Prostate gland (tissue), 2 donors: ENCODE measurements around the gene LHFPL3. TPM values are rescaled to one million over a fixed set of nuclear protein-coding genes. Genes with fewer than 3 reads are reported as not detected.

ENCODE experiments used
- DNase-seq: peaks from one replicate; pipeline ENCODE4 v3.0.0-alpha.2; 2019; ENCODE audit warnings: low spot score
- H3K27ac ChIP-seq, 2 donors: fragments of 200-600 bp; sonication (generic); 2 replicates each; pipeline ENCODE4 v1.5.1; 2017 to 2019
- H3K27me3 ChIP-seq: fragments of 200-600 bp; sonication (generic); replicated peaks from 2 replicates; pipeline ENCODE4 v1.5.1; 2019; ENCODE audit not compliant: insufficient read depth
- H3K36me3 ChIP-seq, 2 donors: fragments of 200-600 bp; sonication (generic); 1 replicate in 1 of 2; 2 replicates in 1 of 2; pipeline versions ENCODE4 v1.5.1 to v1.8.1; 2017 to 2019
- H3K4me1 ChIP-seq: fragments of 200-600 bp; sonication (generic); replicated peaks from 2 replicates; pipeline ENCODE4 v1.5.1; 2019
- H3K4me3 ChIP-seq, 2 donors: fragments of 200-600 bp; sonication (generic); 2 replicates each; pipeline ENCODE4 v1.5.1; 2017 to 2019
- H3K9me3 ChIP-seq: fragments of 200-600 bp; sonication (generic); 2 replicates; pipeline ENCODE4 v1.5.1; 2017
- CTCF ChIP-seq, 4 experiments: fragments of 200-600 bp in 2 of 4; fragments of 450-650 bp in 2 of 4; sonication (generic) in 2 of 4; IDR thresholded peaks; 1 replicate in 3 of 4; 2 replicates in 1 of 4; pipeline ENCODE4 v1.5.1; 2016 to 2019; ENCODE audit warnings: antibody characterized with exemption in 4 of 4, mild to moderate bottlenecking in 2 of 4, moderate library complexity in 2 of 4
- POLR2A ChIP-seq: fragments of 450-650 bp; IDR thresholded peaks from one replicate; pipeline ENCODE4 v1.6.1; 2016; ENCODE audit warnings: antibody characterized with exemption, mild to moderate bottlenecking
- POLR2AphosphoS5 ChIP-seq: sonication (generic); formaldehyde crosslinking; IDR thresholded peaks from one replicate; pipeline ENCODE4 v1.6.1; 2017; ENCODE audit warnings: antibody characterized with exemption
- WGBS: methylation state at CpG from one replicate; pipeline ENCODE4 v1.1.5; 2018; 5-methylcytosine and 5-hydroxymethylcytosine counted together
- intact Hi-C: fragments of 100-400 bp; cut with DNase I; formaldehyde crosslinking; loops from one replicate; pipeline ENCODE4 v1.14.2; 2022
- total RNA-seq, 2 donors: library from RNA; depleted of rRNA; stranded (reverse); fragments of >200 nt; gene quantifications; one replicate each; pipeline ENCODE4 v1.1.0, GENCODE V29; 2016

Gene LHFPL3
- total RNA-seq, 2 donors from 2014 or later = 0.14 TPM; not detected in 1

- intact Hi-C loops = no loop called here
- 44% methylated on average over 1 of the region's 1 CpG for WGBS
These were observed 208.6 kb downstream of the LHFPL3 start for GRCh38 chr7:104536956-104537355.

GRCh38 chr7:104538152-104538551 lies 209.7 kb downstream of the LHFPL3 start:
- H3K36me3 ChIP-seq = no peaks in the 10 kb centered on the region
- no peak for DNase-seq
- WGBS = 77% methylated on average over 4 of the region's 4 CpGs
- no peaks in the 10 kb centered on the region for H3K27me3 ChIP-seq
- H3K27ac ChIP-seq = no peak overlapping the region
- no peak overlapping the region for H3K4me3 ChIP-seq
- intact Hi-C loops = no loop called here
- no peaks in the 10 kb centered on the region for H3K4me1 ChIP-seq
- no peak for TF ChIP-seq POLR2AphosphoS5
- no peak for TF ChIP-seq CTCF (IDR thresholded peaks at IDR 0.05)
- no peak for TF ChIP-seq POLR2A
- no peaks in the 10 kb centered on the region for H3K9me3 ChIP-seq

More at GRCh38 chr7:104536956-104537355, 208.6 kb downstream of the LHFPL3 start:
- H3K36me3 ChIP-seq = no peaks in the 10 kb centered on the region
- DNase-seq = no peak
- H3K4me3 ChIP-seq = no peak overlapping the region
- no peaks in the 10 kb centered on the region for H3K4me1 ChIP-seq
- H3K27ac ChIP-seq = no peak overlapping the region
- no peak for TF ChIP-seq POLR2AphosphoS5
- no peak for TF ChIP-seq POLR2A
- no peak for TF ChIP-seq CTCF (IDR thresholded peaks at IDR 0.05)
- no peaks in the 10 kb centered on the region for H3K27me3 ChIP-seq
- no peaks in the 10 kb centered on the region for H3K9me3 ChIP-seq

DNA sequence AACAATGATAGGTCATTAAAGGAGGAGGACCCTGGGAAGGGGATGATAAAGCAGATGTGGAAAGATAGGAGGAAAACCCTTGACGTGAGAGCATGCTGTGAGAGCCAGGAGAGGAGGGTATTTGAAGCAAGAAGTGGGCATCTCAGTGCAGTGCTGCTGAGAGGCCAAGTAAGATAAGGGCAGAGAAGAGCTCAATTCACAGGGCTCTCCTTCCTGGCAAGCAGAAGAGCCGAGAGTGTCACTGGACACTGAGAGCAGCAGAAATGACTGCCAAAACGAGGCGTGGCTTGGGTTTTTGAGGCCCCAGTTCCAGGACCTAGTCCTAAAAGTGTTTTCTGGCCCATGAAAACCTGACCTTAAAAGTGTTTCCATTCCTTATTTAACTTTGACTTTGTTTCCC lies 213.5 kb downstream of the LHFPL3 start:
- intact Hi-C loops = no loop called here
- H3K36me3 ChIP-seq = no peaks in the 10 kb centered on the region
- no peak for DNase-seq
- H3K9me3 ChIP-seq = no peaks in the 10 kb centered on the region
- TF ChIP-seq POLR2A (no peak), POLR2AphosphoS5 (no peak), CTCF (IDR thresholded peaks at IDR 0.05) (no peak)
- no peaks in the 10 kb centered on the region for H3K27me3 ChIP-seq
- H3K4me1 ChIP-seq = no peaks in the 10 kb centered on the region
- no peak overlapping the region for H3K4me3 ChIP-seq
- H3K27ac ChIP-seq = no peak overlapping the region
- WGBS = 52% methylated on average over 4 of the region's 4 CpGs

- Histone ChIP-seq H3K4me3 (no peak overlapping the region), H3K27ac (no peak overlapping the region)
- WGBS = 34% methylated on average over 2 of the region's 2 CpGs
These were observed 220.5 kb downstream of the LHFPL3 start for GRCh38 chr7:104548861-104549260.

More at GRCh38 chr7:104548861-104549260, 220.5 kb downstream of the LHFPL3 start:
- no peak for DNase-seq
- TF ChIP-seq POLR2AphosphoS5 = no peak
- TF ChIP-seq POLR2A = no peak
- TF ChIP-seq CTCF (IDR thresholded peaks at IDR 0.05) = no peak
- no peaks in the 10 kb centered on the region for H3K9me3 ChIP-seq
- intact Hi-C loops = no loop called here
- no peaks in the 10 kb centered on the region for H3K27me3 ChIP-seq
- no peaks in the 10 kb centered on the region for H3K4me1 ChIP-seq
- no peaks in the 10 kb centered on the region for H3K36me3 ChIP-seq
